GM06990 (cell line): ENCODE data around the gene C1orf35.

Experiments
- DNase-seq: peaks from one replicate; pipeline ENCODE4 v3.0.0-alpha.2; 2011; ENCODE audit not compliant: insufficient read length; ENCODE audit errors: extremely low read depth
- H3K27me3 ChIP-seq: replicated peaks from 2 replicates; pipeline ENCODE4 v1.6.0; 2011; ENCODE audit warnings: low read length; ENCODE audit not compliant: control insufficient read depth, insufficient read depth
- H3K36me3 ChIP-seq: 2 replicates; pipeline ENCODE4 v1.5.1; 2011; ENCODE audit warnings: low read length; ENCODE audit not compliant: control insufficient read depth, insufficient read depth
- H3K4me3 ChIP-seq: replicated peaks from 2 replicates; pipeline ENCODE4 v1.5.1; 2011; ENCODE audit warnings: low read depth, mild to moderate bottlenecking, control low read depth, low read length
- CTCF ChIP-seq: IDR thresholded peaks from 2 replicates; pipeline ENCODE4 v1.5.1; 2011; ENCODE audit warnings: low read length, control low read depth, mild to moderate bottlenecking, inconsistent platforms; ENCODE audit not compliant: insufficient read depth, poor library complexity, severe bottlenecking

C1orf35 gene

GRCh38 chr1:228082918-228083870 is 19.9 kb downstream of the C1orf35 start:
- Histone ChIP-seq H3K36me3 (peaks cover 4% of the 10 kb centered on the region), H3K4me3 (peak overlapping the region; percentile 99), H3K27me3 (no peaks in the 10 kb centered on the region)
- peak; percentile 63 for DNase-seq
- no peak for TF ChIP-seq CTCF

GRCh38 chr1:228082214-228082917 is 20.8 kb downstream of the C1orf35 start, which contains the start of gene ARF1:
Gene ARF1 (plus strand): TSS chr1:228082708. CDS start chr1:228097115, 14,407 bp downstream.
- DNase-seq: peak; percentile 97

GRCh38 chr1:228081578-228082213 is 21.4 kb downstream of the C1orf35 start:
- TF ChIP-seq CTCF: no peak
- no peaks in the 10 kb centered on the region; the same call in 1 of the 2 replicates for H3K36me3 ChIP-seq
- peak overlapping the region; percentile 86 for H3K4me3 ChIP-seq
- no peaks in the 10 kb centered on the region for H3K27me3 ChIP-seq
- DNase-seq: peak; percentile 43

More at GRCh38 chr1:228082214-228082917, 20.8 kb downstream of the C1orf35 start, which contains the start of gene ARF1:
- H3K36me3 ChIP-seq: peaks cover under 1% of the 10 kb centered on the region; the same call in 1 of the 2 replicates
- no peak for TF ChIP-seq CTCF
- no peaks in the 10 kb centered on the region for H3K27me3 ChIP-seq
- H3K4me3 ChIP-seq: peak within 1 kb of the TSS; percentile 99

- H3K36me3 ChIP-seq: no peaks in the 10 kb centered on the region; the same call in 1 of the 2 replicates
- no peak for DNase-seq
- no peaks in the 10 kb centered on the region for H3K27me3 ChIP-seq
- TF ChIP-seq CTCF: no peak
- H3K4me3 ChIP-seq: peak overlapping the region; percentile 86
These were observed 22.0 kb downstream of the C1orf35 start for GRCh38 chr1:228081144-228081543.

GRCh38 chr1:228079601-228080263 is 23.4 kb downstream of the C1orf35 start:
- no peaks in the 10 kb centered on the region for H3K27me3 ChIP-seq
- no peaks in the 10 kb centered on the region; the same call in 1 of the 2 replicates for H3K36me3 ChIP-seq
- no peak for DNase-seq
- H3K4me3 ChIP-seq: no peak overlapping the region
- TF ChIP-seq CTCF: no peak
